GM19438 (cell line): ENCODE data around the gene ZNF732.
"Not testable (repeated sequence)": the region's sequence is repeated elsewhere in the genome, so short reads cannot be mapped to it uniquely, and the experiment has no call there.

Source experiments
- ATAC-seq: cut with Tn5 transposase; IDR thresholded peaks from one replicate; pipeline ENCODE4 v1.9.1; 2021; ENCODE audit warnings: low read depth; ENCODE audit not compliant: unreplicated experiment

ZNF732 gene

GRCh38 chr4:256492-256891 lies 48.8 kb downstream of the ZNF732 start:
- ATAC-seq: no peak

GRCh38 chr4:253936-254756 lies 51.1 kb downstream of the ZNF732 start:
- no peak for ATAC-seq

- no peak for ATAC-seq
Observed at GRCh38 chr4:252065-252601, 53.1 kb downstream of the ZNF732 start.

- ATAC-seq: no peak
Observed at GRCh38 chr4:244471-244870, 60.8 kb downstream of the ZNF732 start.

GRCh38 chr4:243426-243825 lies 61.8 kb downstream of the ZNF732 start:
- ATAC-seq: no peak

- ATAC-seq: peak; percentile 62
Observed at GRCh38 chr4:242121-242848, 63.0 kb downstream of the ZNF732 start.

GRCh38 chr4:241411-241810 lies 63.9 kb downstream of the ZNF732 start:
- ATAC-seq: not testable (repeated sequence)

- ATAC-seq: no peak
Observed at GRCh38 chr4:236028-236427, 69.2 kb downstream of the ZNF732 start.

GRCh38 chr4:234178-234577 lies 71.1 kb downstream of the ZNF732 start:
- no peak for ATAC-seq

GRCh38 chr4:223913-224497 lies 81.3 kb downstream of the ZNF732 start:
- ATAC-seq: no peak
